ENCODE data around the gene HCRTR1. TPM values are rescaled to one million over a fixed set of nuclear protein-coding genes. Genes with fewer than 3 reads are reported as not detected.

The HCRTR1 gene
- total and polyA plus RNA-seq, 3 donors from 2014 or later, result 0.19 to 0.31 TPM; not detected in 1

DNA sequence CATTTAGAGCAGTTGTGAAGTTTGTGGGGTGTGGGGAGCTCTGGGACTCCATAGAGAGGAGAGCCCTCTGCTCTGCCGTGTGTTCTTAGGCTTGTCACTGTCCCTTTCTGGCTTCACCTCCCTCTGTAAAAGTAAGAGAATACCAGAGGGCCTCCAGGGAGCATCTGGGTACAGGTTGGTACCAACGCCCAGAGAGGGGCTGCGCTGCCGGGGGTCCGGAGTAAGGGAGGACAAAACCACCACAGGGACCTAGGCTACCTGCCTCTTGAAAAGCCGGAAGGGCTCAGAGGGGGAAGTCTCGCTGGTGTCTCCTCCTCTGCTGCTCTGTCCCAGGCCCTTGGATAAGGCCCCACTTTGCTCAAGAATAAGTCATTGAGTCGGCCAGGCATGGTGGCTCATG lies 44.2 kb upstream of the HCRTR1 start:
- H3K27ac ChIP-seq, result peak overlapping the region in 1 of 2 donors; percentile 45
- 63 to 85% methylated on average over 1 to 8 of the region's 8 CpGs for WGBS, 2 donors
- H3K4me3 ChIP-seq, result no peak overlapping the region
- no peaks in the 10 kb centered on the region for H3K36me3 ChIP-seq (ENCODE audit: low read depth, missing control alignments)
- intact Hi-C loops (cut with DNase I; ENCODE audit: low total_unique reads), result no loop called here
- DNase-seq, result peak; percentile 10
- no peaks in the 10 kb centered on the region for H3K9me3 ChIP-seq
- H3K27me3 ChIP-seq, result no peaks in the 10 kb centered on the region
- no peak for TF ChIP-seq POLR2A (IDR thresholded peaks at IDR 0.05)
- TF ChIP-seq, protein P1, sequence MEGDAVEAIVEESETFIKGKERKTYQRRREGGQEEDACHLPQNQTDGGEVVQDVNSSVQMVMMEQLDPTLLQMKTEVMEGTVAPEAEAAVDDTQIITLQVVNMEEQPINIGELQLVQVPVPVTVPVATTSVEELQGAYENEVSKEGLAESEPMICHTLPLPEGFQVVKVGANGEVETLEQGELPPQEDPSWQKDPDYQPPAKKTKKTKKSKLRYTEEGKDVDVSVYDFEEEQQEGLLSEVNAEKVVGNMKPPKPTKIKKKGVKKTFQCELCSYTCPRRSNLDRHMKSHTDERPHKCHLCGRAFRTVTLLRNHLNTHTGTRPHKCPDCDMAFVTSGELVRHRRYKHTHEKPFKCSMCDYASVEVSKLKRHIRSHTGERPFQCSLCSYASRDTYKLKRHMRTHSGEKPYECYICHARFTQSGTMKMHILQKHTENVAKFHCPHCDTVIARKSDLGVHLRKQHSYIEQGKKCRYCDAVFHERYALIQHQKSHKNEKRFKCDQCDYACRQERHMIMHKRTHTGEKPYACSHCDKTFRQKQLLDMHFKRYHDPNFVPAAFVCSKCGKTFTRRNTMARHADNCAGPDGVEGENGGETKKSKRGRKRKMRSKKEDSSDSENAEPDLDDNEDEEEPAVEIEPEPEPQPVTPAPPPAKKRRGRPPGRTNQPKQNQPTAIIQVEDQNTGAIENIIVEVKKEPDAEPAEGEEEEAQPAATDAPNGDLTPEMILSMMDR (IDR thresholded peaks at IDR 0.05), result no peak
- H3K4me1 ChIP-seq, result peaks cover 41% of the 10 kb centered on the region

DNA sequence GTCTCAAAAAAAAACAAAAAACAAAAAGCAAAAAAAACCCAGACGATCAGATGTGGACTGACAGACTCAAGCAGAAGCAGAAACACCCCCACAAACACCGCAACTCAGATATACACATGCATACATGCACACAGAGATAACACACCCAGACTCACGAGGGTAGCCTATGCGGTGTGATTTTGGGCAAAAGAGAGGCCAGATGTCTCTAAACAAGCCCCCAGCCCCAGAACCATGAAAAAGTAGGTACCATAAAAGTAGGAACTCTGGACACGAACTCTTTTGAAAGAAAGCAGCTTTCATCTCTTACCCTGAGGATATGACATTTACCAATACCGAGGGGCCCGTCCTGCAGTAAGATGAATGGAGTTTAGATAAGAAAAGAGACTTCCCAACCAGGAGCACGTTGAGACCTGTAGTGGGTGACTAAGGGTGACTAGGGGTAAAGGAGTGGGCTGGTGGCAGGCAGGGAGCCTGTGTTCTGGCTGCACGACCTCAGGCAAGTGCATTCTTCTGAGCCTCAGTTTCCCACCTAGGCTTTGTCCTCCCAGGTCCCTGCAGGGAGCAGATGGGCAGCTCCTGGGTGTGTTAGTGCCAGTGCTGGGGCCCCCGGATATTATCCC lies 42.6 kb upstream of the HCRTR1 start:
- Histone ChIP-seq H3K36me3 (ENCODE audit: low read depth, missing control alignments) (no peaks in the 10 kb centered on the region), H3K4me1 (peaks cover 28% of the 10 kb centered on the region), H3K27ac (no peak overlapping the region), H3K4me3 (no peak overlapping the region), H3K27me3 (no peaks in the 10 kb centered on the region), H3K9me3 (no peaks in the 10 kb centered on the region)
- 55 to 58% methylated on average over 9 to 10 of the region's 10 CpGs for WGBS, 2 donors
- TF ChIP-seq, protein P1 (IDR thresholded peaks at IDR 0.05), result no peak
- TF ChIP-seq POLR2A (IDR thresholded peaks at IDR 0.05), result no peak
- intact Hi-C loops (cut with DNase I; ENCODE audit: low total_unique reads), result no loop called here
- DNase-seq, result peak; percentile 8

DNA sequence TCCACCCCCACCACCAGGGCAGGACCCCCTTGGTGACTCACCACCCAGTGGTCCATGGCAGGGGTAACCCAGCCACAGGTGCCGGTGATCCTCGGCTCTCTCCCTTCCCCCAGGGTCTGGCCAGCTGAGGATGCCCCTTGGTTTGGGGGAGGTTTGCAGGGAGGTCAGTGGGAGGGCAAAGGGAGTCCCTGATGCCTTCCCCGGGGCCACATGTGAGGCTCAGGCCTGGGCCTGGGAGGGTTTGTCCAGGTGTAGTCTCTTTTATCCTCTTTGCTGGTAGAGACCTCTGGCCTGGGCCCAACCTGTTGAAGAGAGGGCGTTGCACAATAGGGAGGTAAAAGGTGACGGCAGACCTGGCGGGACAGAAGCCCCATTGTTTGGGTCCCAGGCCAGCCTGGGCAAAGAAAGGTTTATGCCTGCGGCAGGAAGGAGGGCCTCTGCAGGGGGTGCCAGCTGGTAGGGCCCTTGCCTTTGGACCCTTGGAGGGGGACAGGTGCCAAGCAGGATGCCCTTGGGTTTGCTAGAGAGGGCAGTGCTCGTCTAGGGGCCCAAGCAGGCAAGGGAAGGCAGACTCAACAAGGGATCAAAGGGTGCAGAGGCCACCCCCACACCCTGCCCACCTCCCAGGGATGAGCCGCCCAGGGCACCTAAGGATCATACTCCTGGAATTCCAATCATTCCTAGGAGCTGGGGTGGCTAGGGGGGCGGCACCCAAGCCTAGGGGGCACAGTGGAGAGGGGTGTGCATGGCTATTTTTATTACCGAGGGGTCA lies 41.9 kb upstream of the HCRTR1 start:
- peaks cover 29% of the 10 kb centered on the region for H3K4me1 ChIP-seq
- H3K4me3 ChIP-seq, result no peak overlapping the region
- intact Hi-C loops (cut with DNase I; ENCODE audit: low total_unique reads), result no loop called here
- H3K27me3 ChIP-seq, result no peaks in the 10 kb centered on the region
- 55 to 75% methylated on average over 5 to 9 of the region's 11 CpGs for WGBS, 2 donors
- H3K9me3 ChIP-seq, result no peaks in the 10 kb centered on the region
- peak; percentile 12 for DNase-seq
- no peak for TF ChIP-seq POLR2A (IDR thresholded peaks at IDR 0.05)
- TF ChIP-seq, protein P1 (IDR thresholded peaks at IDR 0.05), result no peak
- no peak overlapping the region for H3K27ac ChIP-seq
- no peaks in the 10 kb centered on the region for H3K36me3 ChIP-seq (ENCODE audit: low read depth, missing control alignments)

DNA sequence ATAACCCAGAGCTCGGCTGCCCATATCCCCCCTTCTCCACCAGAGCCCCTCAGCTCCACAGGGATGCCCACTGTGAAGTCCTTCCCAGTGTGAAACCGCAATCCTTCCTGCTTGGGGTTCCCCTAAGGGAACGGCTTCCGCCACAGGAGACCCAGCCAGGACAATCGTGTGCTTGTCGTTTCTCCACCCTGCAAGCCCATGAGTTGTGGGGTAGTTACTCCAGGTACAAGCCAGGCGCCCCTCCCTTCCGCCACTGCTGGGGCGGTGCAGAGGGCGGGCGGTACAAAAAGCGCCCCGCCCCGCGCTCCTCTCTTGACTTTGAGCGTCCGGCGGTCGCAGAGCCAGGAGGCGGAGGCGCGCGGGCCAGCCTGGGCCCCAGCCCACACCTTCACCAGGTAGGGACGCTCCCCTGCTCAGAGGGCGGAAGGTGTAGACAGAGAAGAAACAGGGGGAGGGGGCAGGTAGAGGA lies 41.3 kb upstream of the HCRTR1 start, which contains the start of gene TINAGL1:
TINAGL1 (plus strand) TSS at position 315 of the 469 bp plus-strand sequence. CDS start 634 bp downstream, outside the sequence.
- Histone ChIP-seq H3K4me3 (peak within 1 kb of the TSS; percentile 9 to 26), H3K27ac (peak within 1 kb of the TSS in 1 of 2 donors; percentile 68), H3K9me3 (no peaks in the 10 kb centered on the region), H3K4me1 (peaks cover 35% of the 10 kb centered on the region), H3K36me3 (ENCODE audit: low read depth, missing control alignments) (no peaks in the 10 kb centered on the region), H3K27me3 (no peaks in the 10 kb centered on the region)
- intact Hi-C loops (cut with DNase I; ENCODE audit: low total_unique reads), result no loop called here
- 40 to 43% methylated on average over 8 to 25 of the region's 25 CpGs for WGBS, 2 donors
- no peak for TF ChIP-seq POLR2A (IDR thresholded peaks at IDR 0.05)
- peak; percentile 16 for DNase-seq

DNA sequence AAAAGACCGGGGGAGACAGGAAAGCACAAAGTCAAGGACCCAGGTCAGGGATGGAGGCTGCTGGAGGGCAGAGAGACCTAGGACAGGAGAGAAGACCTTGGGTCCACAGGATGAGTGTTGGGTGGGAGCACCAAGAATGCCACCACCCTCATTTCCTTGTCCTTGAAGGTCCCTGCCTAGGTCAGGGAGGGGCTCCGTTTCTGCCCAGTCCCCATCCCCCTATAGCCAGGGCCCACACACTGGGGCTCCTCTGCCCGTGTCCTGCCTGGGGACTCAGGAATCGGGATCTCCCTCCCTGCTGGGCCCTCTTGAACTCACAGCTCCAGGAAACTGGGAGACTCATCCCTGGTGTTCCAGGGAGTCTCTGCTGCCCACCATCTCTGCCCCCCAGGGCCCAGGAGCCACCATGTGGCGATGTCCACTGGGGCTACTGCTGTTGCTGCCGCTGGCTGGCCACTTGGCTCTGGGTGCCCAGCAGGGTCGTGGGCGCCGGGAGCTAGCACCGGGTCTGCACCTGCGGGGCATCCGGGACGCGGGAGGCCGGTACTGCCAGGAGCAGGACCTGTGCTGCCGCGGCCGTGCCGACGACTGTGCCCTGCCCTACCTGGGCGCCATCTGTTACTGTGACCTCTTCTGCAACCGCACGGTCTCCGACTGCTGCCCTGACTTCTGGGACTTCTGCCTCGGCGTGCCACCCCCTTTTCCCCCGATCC lies 40.6 kb upstream of the HCRTR1 start:
- DNase-seq, result peak; percentile 11
- Histone ChIP-seq H3K27ac (peak overlapping the region in 1 of 2 donors; percentile 68), H3K9me3 (no peaks in the 10 kb centered on the region), H3K4me1 (peaks cover 35% of the 10 kb centered on the region), H3K27me3 (no peaks in the 10 kb centered on the region), H3K4me3 (peak overlapping the region; percentile 9 to 26), H3K36me3 (ENCODE audit: low read depth, missing control alignments) (no peaks in the 10 kb centered on the region)
- intact Hi-C loops (cut with DNase I; ENCODE audit: low total_unique reads), result no loop called here
- 55 to 76% methylated on average over 9 to 26 of the region's 27 CpGs for WGBS, 2 donors
- TF ChIP-seq POLR2A (IDR thresholded peaks at IDR 0.05), result no peak
- TF ChIP-seq, protein P1 (IDR thresholded peaks at IDR 0.05), result no peak
